HG03520 (cell line): ENCODE measurements around the gene EPHB4.
"Not testable (repeated sequence)": the region's sequence is repeated elsewhere in the genome, so short reads cannot be mapped to it uniquely, and the experiment has no call there.

ENCODE experiments used
- ATAC-seq: cut with Tn5 transposase; IDR thresholded peaks from one replicate; pipeline ENCODE4 v1.9.1; 2021; ENCODE audit warnings: mild to moderate bottlenecking, moderate library complexity; ENCODE audit not compliant: unreplicated experiment

Gene EPHB4

GRCh38 chr7:100791881-100792666 is 35.2 kb downstream of the EPHB4 start:
- ATAC-seq, result no peak

DNA sequence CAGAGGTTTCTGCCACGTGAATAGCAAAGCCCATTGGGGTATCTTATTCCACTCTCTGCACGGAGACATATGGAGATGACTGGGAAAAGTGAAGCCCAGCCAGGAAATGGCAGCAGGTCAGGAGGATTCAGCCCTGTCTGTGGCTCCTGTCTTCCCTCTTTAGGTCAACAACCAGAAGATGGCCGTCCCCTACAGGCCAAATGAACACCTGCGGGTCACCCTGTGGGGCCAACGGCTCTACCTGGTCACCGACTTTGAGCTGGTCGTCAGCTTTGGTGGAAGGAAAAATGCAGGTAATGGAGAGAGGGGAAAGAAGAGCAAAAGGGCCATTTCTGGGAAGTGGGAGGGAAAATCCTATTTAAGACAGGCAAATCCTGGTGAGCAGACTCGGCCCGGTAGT is 38.3 kb downstream of the EPHB4 start:
- no peak for ATAC-seq

GRCh38 chr7:100786323-100786722 is 41.0 kb downstream of the EPHB4 start:
- no peak for ATAC-seq

DNA sequence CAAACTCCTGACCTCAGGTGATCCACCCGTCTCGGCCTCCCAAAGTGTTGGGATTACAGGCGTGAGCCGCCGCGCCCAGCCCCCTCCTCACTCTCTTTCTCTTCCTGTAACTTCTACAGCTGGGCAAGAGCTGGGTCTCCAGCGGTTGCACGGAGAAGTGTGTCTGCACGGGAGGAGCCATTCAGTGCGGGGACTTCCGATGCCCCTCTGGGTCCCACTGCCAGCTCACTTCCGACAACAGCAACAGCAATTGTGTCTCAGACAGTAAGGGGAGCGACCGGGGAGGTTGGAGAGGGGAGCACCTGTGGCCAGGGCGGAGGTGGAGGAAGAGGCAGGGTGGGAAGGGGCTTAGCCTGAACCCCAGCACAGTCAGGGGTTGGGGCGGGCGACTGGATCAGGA is 41.4 kb downstream of the EPHB4 start:
- ATAC-seq, result no peak

- no peak for ATAC-seq
Observed at GRCh38 chr7:100783804-100784203, 43.5 kb downstream of the EPHB4 start.

GRCh38 chr7:100781255-100781654 is 46.1 kb downstream of the EPHB4 start:
- no peak for ATAC-seq

GRCh38 chr7:100779359-100779758 is 48.0 kb downstream of the EPHB4 start:
- ATAC-seq, result no peak

DNA sequence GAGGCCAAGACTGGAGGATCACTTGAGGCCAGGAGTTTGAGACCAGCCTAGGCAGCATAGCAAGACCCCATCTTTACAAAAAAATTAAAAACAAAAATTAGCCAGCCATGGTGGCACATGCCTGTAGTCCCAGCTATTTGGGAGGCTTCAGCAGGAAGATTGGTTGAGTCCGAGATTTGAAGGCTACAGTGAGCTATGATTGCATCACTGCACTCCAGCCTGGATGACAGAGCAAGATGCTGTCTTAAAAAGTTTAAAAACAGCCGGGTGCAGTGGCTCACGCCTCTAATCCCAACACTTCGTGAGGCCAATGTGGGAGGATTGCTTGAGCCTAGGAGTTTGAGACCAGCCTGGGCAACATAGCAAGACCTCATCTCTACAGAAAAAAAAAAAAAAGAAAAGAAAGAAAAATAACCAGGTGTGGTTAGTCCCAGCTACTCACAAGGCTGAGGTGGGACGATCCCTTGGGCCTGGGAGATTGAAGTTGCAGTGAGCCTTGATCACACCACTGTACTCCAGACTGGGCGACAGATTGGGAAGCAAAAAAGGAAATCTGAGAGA is 49.2 kb downstream of the EPHB4 start:
- ATAC-seq, result no peak

DNA sequence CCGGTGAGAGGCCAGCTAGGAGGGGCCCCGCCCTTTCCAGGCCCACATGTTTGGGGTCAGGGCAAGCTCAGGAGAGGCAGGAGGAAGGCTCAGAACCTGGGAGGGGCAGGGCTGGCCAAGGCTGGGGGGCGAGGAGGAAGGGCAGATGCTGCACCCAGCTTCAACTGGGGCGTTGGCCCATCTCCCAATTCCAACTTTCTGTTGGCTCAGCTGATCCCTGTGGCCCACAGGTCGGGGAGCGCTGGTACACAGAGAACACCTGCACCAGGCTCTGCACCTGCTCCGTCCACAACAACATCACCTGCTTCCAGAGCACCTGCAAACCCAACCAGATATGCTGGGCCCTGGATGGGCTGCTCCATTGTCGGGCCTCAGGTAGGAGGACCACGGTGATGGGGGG is 53.8 kb downstream of the EPHB4 start:
- ATAC-seq, result no peak

DNA sequence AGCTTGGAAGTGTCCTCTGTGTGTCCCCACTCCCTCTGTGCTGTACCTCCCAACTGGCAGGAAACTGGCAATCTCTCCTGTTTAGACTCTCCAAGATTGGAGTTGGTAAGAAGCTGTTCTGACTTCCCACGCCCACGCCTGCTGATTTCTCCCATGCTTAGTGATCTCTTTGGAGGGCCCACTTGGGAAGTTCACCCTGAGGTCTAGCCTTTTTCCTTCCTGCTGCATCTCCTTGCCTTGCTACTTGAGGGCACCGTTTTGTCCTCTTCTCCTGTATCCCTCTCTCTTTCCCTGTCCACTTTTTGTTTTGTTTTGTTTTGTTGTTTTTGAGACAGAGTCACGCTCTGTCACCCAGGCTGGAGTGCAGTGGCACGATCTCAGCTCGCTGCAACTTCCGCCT is 58.5 kb downstream of the EPHB4 start:
- no peak for ATAC-seq

DNA sequence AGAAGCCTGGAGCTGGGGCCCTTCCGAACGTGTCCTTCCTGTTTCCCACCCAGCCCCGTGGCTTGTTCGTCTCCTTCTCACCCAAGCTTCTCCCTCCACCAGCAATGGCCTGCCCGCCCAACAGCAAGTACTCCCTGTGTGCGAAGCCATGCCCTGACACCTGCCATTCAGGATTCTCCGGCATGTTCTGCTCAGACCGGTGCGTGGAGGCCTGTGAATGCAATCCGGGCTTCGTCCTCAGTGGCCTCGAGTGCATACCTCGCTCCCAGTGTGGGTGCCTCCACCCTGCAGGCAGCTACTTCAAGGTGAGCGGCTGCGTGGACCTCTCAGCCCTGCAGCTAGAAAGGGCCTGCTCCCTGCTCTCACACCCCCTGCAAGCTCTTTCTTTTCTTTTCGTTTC is 62.1 kb downstream of the EPHB4 start:
- no peak for ATAC-seq

GRCh38 chr7:100764841-100765240 is 62.5 kb downstream of the EPHB4 start:
- no peak for ATAC-seq

DNA sequence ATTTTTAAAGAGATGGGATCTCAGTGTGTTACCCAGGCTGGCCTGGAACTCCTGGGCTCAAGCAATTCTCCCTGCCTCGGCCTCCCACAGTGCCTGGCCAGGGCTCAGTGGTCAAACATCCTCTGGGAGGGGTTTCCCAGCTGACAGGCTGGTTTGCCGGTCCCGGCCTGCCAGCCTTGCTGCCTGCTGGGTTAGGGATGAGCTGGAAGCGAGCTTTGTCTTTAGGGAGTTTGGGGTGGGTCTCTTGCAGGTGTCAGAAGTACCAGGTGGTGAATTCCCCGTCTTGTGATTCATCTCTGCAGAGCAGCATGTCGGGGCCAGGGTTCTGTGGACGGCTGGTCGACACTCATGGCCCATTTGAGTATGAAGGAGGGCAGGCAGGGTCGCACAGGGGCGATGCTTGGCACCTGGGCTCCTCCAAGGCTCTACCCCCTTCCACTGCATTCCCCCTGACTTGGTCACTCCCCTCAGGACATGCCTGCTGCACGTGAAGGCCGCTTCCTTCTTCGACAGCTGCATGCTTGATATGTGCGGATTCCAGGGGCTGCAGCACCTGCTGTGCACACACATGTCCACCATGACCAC is 63.7 kb downstream of the EPHB4 start:
- ATAC-seq, result no peak

GRCh38 chr7:100762841-100763240 is 64.5 kb downstream of the EPHB4 start:
- not testable (repeated sequence) for ATAC-seq

DNA sequence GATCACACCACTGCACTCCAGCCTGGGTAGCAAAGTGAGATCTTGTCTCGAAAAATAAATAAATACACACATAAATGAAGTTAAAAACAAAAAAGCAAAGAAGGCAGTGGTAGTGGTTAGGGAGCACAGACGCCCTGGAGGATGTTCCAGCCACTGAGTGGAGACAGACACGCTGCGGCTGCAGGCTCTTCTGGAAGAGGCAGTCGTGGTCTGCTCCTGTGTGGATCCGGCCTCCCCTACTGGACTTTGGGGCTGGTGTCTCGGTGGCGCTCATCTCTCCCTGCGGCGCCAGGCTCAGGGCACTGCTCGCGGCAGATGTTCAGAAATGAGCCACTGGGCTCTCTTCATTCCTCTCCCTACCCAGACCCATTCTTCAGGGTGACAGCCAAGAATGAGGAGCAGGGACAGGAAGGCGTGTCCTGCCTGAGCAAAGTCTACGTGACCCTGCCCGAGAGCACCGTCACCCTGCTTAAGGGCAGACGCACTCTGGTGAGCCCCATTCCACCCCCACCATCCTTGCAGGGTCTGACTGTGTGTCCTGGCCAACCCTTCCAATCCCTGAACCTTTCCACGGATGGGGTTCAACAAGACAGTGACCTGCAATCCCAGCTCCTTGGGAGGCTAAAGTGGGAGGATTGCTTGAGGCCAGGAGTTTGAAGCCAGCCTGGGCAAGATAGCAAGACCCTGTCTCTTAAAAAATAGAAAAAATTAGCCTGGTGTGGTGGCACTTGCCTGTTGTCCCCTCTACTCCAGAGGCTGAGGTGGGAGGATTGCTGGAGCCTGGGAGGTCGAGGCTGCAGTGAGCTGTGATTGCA is 67.8 kb downstream of the EPHB4 start:
- ATAC-seq, result no peak

GRCh38 chr7:100753750-100754149 is 73.6 kb downstream of the EPHB4 start:
- no peak for ATAC-seq

GRCh38 chr7:100752994-100753393 is 74.3 kb downstream of the EPHB4 start:
- ATAC-seq, result no peak
